ENCODE results near the gene SEC61G.

GRCh38 chr7:54802841-54803240, 43.8 kb upstream of the SEC61G start:
- TF ChIP-seq RB1 (IDR thresholded peaks at IDR 0.05; ENCODE audit: borderline replicate concordance) (no peak), CHD2 (IDR thresholded peaks at IDR 0.05; ENCODE audit: borderline replicate concordance, low read depth, low read length) (no peak), TAF1 (IDR thresholded peaks at IDR 0.05; ENCODE audit: borderline replicate concordance, low read depth, low read length) (no peak), SIN3A (IDR thresholded peaks at IDR 0.05; ENCODE audit: low read depth, low read length) (no peak), GABPA (IDR thresholded peaks at IDR 0.05; ENCODE audit: low read depth) (no peak), POLR2A (IDR thresholded peaks at IDR 0.05; ENCODE audit: low read depth, low read length) (no peak), FOXK2 (IDR thresholded peaks at IDR 0.05) (no peak)
- TF ChIP-seq, protein P1, sequence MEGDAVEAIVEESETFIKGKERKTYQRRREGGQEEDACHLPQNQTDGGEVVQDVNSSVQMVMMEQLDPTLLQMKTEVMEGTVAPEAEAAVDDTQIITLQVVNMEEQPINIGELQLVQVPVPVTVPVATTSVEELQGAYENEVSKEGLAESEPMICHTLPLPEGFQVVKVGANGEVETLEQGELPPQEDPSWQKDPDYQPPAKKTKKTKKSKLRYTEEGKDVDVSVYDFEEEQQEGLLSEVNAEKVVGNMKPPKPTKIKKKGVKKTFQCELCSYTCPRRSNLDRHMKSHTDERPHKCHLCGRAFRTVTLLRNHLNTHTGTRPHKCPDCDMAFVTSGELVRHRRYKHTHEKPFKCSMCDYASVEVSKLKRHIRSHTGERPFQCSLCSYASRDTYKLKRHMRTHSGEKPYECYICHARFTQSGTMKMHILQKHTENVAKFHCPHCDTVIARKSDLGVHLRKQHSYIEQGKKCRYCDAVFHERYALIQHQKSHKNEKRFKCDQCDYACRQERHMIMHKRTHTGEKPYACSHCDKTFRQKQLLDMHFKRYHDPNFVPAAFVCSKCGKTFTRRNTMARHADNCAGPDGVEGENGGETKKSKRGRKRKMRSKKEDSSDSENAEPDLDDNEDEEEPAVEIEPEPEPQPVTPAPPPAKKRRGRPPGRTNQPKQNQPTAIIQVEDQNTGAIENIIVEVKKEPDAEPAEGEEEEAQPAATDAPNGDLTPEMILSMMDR (IDR thresholded peaks at IDR 0.05 in 2 of 3, conservative IDR thresholded peaks at IDR 0.05 in 1 of 3; ENCODE audit: control insufficient read depth in 2 of 3, extremely low read depth in 1 of 3, insufficient read depth in 1 of 3, low read depth in 3 of 3, low read length in 3 of 3), result no peak
